Measurements from ENCODE around the gene TENT5C.
"Not testable (repeated sequence)": the region's sequence is repeated elsewhere in the genome, so short reads cannot be mapped to it uniquely, and the experiment has no call there.

Gene TENT5C

GRCh38 chr1:117605774-117606648, at the start of gene TENT5C:
Gene TENT5C (plus strand): TSS chr1:117606048. CDS start chr1:117622869, 16,821 bp downstream.
- DNase-seq, result peak; percentile 98

GRCh38 chr1:117556341-117556740, 49.5 kb upstream of the TENT5C start:
- no peak for DNase-seq

DNA sequence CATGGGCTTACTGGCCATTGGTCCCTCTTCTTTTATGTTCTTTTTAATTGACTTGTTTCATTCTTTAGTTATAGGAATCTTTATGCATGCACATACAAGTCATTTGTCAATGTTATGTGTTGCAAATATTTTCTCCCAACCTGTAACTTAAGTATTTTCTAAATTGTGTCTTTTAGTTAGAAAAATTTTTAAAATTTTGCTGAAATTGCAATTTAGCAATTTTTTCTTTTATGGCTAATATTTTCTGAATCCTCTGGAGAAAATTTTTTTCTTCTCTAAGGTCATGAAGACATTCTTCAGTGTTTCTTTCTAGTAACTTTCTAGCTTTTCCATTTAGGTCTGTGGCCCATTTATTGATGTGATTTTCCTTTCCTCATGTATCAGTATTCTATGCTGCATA, 48.9 kb upstream of the TENT5C start:
- no peak for DNase-seq

DNA sequence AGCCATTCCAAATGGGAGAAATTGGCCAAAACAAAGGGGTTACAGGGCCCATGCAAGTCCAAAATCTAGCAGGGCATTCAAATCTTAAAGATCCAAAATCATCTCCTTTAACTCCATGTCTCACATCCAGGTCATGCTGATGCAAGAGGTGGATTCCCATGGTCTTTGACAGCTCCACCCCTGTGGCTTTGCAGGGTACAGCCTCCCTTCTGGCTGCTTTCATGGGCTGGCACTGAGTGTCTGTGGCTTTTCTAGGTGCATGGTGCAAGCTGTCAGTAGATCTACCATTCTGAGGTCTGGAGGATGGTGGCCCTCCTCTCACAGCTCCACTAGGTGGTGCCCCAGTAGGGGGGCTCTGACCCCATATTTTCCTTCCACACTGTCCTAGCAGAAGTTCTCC, 47.4 kb upstream of the TENT5C start:
- not testable (repeated sequence) for DNase-seq

- DNase-seq, result no peak
Observed at GRCh38 chr1:117559139-117559538, 46.7 kb upstream of the TENT5C start.

- no peak for DNase-seq
Observed at GRCh38 chr1:117559985-117560384, 45.9 kb upstream of the TENT5C start.

DNA sequence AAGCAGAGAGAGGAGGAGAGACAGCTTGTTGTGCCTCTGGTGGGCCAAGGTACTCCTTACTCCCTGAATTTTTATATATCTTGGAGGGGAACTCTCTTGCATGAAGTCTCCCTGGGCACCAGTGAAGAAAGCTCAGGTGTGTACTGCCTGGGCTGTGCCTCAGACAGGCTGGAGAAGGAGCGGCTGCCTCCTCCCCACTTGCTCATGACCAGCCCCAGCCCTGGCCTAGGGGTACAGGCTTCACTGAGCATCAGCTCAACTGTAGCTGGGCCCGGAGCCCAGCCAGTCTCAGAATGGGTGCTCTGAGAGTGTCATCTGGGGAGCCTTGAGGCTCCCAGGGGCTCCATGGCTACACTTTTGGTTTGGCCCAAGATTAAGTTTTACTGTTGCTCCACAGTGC, 44.8 kb upstream of the TENT5C start:
- DNase-seq, result no peak

DNA sequence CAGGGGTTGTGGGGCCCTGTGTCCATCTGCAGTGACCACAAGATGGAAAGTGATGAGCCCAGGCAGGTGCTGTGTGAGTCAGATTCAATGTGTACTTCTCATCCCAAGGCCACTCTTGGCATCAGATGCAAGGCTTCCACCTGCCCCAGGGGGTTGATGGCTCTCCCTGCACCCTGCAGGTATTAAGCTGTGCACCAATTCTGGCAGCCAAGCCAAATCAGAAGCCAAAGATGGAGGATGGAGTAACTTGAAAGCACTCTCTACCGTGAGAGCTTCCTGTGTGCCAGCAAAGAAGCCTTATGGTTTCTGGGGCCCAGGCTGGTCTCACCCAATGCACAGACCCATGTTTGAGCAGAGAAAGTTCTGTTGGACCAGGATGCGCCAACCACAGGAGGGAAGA, 44.3 kb upstream of the TENT5C start:
- DNase-seq, result no peak

- no peak for DNase-seq
Observed at GRCh38 chr1:117562581-117563491, 43.0 kb upstream of the TENT5C start.

GRCh38 chr1:117563492-117563875, 42.4 kb upstream of the TENT5C start:
- no peak for DNase-seq

- DNase-seq, result no peak
Observed at GRCh38 chr1:117564227-117565075, 41.4 kb upstream of the TENT5C start.

GRCh38 chr1:117565076-117565556, 40.7 kb upstream of the TENT5C start:
- no peak for DNase-seq

- no peak for DNase-seq
Observed at GRCh38 chr1:117565745-117566455, 39.9 kb upstream of the TENT5C start.

GRCh38 chr1:117566556-117566955, 39.3 kb upstream of the TENT5C start:
- DNase-seq, result no peak

DNA sequence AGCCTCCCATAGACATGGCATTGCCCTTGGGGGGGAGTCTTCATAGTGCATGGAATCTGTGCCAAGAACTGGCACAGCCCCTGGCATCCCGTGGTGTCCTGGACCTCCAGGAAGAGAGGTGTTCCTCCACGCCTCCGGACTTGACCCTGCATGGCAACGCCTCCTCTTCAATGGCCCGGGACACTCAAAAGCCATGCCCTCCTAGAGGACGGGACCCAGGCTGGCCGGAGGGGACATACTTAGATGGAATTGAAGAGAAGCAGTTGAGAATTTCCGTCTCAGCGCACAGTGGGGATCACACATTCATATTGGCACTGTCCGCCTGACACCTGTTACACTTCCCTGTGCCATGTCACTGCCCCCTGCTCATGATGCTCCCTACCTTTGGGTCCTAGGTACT, 38.4 kb upstream of the TENT5C start:
- DNase-seq, result no peak

- no peak for DNase-seq
Observed at GRCh38 chr1:117567976-117568375, 37.9 kb upstream of the TENT5C start.

- no peak for DNase-seq
Observed at GRCh38 chr1:117568999-117569398, 36.8 kb upstream of the TENT5C start.

DNA sequence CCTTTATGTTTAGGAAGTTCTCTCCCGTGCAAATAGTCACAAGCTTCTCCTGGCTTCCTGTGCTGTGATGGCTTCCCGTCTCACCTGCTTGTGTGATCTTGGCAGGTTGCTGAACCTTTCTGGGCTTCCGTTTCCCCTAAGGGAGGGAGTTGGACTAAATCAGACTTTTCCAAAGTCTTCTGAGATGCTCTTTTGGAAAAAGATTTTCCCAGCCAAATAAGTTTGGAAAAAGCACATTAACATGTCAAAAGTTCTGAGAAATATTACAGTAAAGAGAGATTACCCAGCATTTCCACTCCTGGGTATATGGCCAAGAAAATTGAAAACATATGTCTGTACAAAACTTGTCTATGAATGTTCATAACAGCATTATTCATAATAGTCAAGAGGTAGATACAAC, 36.0 kb upstream of the TENT5C start:
- DNase-seq, result no peak

- no peak for DNase-seq
Observed at GRCh38 chr1:117570988-117571409, 34.8 kb upstream of the TENT5C start.

DNA sequence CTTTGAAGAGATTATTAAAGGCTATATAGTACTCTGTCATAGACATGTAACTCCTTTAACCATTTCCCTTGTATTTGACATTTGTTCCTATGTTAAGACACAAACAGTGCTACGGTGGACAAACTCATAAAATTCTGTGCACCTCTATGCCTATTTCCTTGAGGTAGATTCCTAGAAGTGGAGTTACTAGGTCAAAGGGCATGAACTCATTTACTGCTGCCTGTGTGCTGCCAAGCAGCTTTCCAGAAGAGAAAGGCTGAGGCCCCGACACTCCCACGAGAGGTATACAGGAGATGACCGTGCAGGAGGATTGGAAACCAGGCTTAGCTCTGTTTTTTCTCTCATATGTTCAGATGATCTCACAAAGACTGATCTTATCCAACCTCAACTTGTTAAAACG, 34.4 kb upstream of the TENT5C start:
- DNase-seq, result no peak

DNA sequence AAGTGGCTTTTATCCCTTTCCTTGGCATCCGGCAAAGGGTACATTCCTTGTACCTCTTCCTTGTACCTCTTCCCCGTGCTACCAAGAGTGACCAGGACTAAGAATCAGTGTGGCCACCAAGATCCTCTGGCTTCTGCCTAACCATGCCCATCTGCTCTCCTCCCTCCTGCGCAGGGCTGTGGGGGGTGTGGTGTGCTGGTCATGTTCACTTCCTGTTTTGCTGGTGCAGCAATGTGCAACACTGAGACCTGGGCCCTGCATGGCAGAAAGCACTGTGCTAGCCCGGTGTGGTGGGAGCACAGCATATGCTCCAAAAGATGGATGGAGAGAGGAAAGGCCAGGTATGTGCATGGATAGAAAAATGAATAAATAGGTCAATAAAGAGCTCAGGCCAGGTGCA, 33.3 kb upstream of the TENT5C start:
- DNase-seq, result peak; percentile 42

All from activated gamma-delta T cell treated with Interleukin-2 at 50 U/mL for 16 hours (primary cell).